Measurements from ENCODE around the gene BCL2L13. TPM values are rescaled to one million over a fixed set of nuclear protein-coding genes. Genes with fewer than 3 reads are reported as not detected.

The BCL2L13 gene
- polyA plus RNA-seq, 1 donor from 2014 or later, result 20.8 TPM

DNA sequence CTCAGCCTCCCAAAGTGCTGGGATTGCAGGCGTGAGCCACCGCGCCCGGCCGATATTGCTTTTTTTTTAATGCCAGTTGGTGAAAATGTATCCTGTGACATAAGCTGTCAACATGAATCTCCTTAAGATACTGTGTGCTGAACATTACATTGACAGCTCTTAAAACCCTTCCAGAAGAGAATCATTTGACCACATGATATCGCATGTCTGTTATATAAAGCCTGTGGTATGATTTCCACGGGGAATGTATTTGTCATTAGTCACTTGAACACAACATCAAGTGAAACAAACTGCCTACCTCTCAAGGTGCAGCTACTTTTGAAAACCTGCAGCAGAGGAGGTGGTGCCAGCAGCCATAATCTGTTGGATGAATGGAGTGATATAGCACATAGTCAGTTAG, 67.0 kb downstream of the BCL2L13 start:
- H3K4me3 ChIP-seq (ENCODE audit: low read length), result no peak overlapping the region

DNA sequence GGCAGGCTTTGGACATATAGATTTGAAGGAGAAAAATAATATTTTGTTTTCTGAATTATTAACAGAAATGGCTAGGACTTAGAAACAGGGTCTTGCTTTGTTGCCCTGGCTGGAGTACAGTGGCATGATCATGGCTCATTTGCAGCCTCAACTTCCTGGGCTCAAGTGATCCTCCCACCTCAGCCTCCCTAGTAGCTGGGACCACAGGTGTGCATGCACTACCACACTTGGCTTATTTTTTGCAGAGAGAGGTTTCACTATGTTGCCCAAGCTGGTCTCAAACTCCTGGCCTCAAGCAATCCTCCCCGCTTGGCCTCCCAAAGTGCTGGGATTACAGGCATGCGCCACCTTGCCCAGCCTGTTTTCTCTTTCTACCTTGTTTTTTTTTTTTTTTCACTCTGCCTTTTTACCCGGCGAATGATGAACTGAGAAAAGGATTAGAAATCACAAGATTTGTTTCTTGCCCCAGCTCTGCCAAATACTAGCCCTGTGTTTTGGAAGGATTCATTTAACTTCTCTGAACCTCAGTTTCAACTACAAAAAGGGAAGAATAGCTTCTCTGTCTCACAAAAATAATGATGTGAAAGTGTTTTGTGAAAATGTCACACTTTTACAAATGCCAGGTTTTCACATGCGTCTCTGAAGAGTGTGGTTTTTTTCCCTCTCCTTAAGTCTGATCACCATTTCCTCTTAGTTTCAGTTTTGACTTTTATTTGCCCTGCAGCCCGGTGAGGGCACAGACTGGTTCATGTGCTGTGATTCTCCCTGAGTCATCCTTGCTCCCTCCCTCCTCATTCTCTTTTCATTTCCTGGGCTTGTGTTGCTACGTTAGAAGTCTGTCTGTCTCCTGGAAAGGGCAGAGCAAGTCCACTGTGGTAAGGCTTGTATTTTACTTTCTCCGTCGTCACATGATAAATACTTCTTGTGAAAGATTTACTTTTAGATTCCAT, 67.7 kb downstream of the BCL2L13 start:
- Histone ChIP-seq H3F3A (ENCODE audit: insufficient read depth, low read length, poor library complexity, severe bottlenecking) (no peaks in the 10 kb centered on the region), H2AFZ (ENCODE audit: low read depth, low read length) (no peak overlapping the region), H3K9me3 (ENCODE audit: low read length) (no peaks in the 10 kb centered on the region), H3K27ac (ENCODE audit: low read length) (no peak overlapping the region), H3K4me3 (ENCODE audit: low read length) (no peak overlapping the region), H3K27me3 (ENCODE audit: insufficient read depth, low read depth, low read length) (no peaks in the 10 kb centered on the region), H3K4me2 (ENCODE audit: low read length) (no peak overlapping the region), H4K20me1 (ENCODE audit: insufficient read depth) (no peaks in the 10 kb centered on the region), H3K36me3 (ENCODE audit: insufficient read depth, low read length) (no peaks in the 10 kb centered on the region), H3K9ac (ENCODE audit: low read length) (no peak overlapping the region), H3K79me2 (replicated peaks; ENCODE audit: insufficient read depth, low read length) (no peaks in the 10 kb centered on the region), H3K9me2 (ENCODE audit: insufficient read depth, low read length) (no peaks in the 10 kb centered on the region)
- TF ChIP-seq MXI1 (conservative IDR thresholded peaks at IDR 0.05; ENCODE audit: poor library complexity, severe bottlenecking), result no peak
- TF ChIP-seq EZH2 (IDR thresholded peaks at IDR 0.05; ENCODE audit: borderline replicate concordance, insufficient read depth, low read length, poor library complexity, severe bottlenecking), result no peak
- no peak for TF ChIP-seq POLR2AphosphoS5 (IDR thresholded peaks at IDR 0.05)
- TF ChIP-seq, protein P1, sequence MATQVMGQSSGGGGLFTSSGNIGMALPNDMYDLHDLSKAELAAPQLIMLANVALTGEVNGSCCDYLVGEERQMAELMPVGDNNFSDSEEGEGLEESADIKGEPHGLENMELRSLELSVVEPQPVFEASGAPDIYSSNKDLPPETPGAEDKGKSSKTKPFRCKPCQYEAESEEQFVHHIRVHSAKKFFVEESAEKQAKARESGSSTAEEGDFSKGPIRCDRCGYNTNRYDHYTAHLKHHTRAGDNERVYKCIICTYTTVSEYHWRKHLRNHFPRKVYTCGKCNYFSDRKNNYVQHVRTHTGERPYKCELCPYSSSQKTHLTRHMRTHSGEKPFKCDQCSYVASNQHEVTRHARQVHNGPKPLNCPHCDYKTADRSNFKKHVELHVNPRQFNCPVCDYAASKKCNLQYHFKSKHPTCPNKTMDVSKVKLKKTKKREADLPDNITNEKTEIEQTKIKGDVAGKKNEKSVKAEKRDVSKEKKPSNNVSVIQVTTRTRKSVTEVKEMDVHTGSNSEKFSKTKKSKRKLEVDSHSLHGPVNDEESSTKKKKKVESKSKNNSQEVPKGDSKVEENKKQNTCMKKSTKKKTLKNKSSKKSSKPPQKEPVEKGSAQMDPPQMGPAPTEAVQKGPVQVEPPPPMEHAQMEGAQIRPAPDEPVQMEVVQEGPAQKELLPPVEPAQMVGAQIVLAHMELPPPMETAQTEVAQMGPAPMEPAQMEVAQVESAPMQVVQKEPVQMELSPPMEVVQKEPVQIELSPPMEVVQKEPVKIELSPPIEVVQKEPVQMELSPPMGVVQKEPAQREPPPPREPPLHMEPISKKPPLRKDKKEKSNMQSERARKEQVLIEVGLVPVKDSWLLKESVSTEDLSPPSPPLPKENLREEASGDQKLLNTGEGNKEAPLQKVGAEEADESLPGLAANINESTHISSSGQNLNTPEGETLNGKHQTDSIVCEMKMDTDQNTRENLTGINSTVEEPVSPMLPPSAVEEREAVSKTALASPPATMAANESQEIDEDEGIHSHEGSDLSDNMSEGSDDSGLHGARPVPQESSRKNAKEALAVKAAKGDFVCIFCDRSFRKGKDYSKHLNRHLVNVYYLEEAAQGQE (IDR thresholded peaks at IDR 0.05; ENCODE audit: borderline replicate concordance), result no peak
- TF ChIP-seq TAF1 (IDR thresholded peaks at IDR 0.05; ENCODE audit: low read depth), result no peak
- no peak for TF ChIP-seq EP300 (conservative IDR thresholded peaks at IDR 0.05; ENCODE audit: poor library complexity, severe bottlenecking)
- TF ChIP-seq, protein P2, sequence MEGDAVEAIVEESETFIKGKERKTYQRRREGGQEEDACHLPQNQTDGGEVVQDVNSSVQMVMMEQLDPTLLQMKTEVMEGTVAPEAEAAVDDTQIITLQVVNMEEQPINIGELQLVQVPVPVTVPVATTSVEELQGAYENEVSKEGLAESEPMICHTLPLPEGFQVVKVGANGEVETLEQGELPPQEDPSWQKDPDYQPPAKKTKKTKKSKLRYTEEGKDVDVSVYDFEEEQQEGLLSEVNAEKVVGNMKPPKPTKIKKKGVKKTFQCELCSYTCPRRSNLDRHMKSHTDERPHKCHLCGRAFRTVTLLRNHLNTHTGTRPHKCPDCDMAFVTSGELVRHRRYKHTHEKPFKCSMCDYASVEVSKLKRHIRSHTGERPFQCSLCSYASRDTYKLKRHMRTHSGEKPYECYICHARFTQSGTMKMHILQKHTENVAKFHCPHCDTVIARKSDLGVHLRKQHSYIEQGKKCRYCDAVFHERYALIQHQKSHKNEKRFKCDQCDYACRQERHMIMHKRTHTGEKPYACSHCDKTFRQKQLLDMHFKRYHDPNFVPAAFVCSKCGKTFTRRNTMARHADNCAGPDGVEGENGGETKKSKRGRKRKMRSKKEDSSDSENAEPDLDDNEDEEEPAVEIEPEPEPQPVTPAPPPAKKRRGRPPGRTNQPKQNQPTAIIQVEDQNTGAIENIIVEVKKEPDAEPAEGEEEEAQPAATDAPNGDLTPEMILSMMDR (IDR thresholded peaks at IDR 0.05; ENCODE audit: poor library complexity, severe bottlenecking), result no peak
- no peak for TF ChIP-seq RAD21 (conservative IDR thresholded peaks at IDR 0.05)
- no peak for TF ChIP-seq SMC3 (conservative IDR thresholded peaks at IDR 0.05; ENCODE audit: poor library complexity)

More for the DNA sequence above, 67.0 kb downstream of the BCL2L13 start:
- Histone ChIP-seq H3K9me2 (ENCODE audit: insufficient read depth, low read length) (no peaks in the 10 kb centered on the region), H4K20me1 (ENCODE audit: insufficient read depth) (no peaks in the 10 kb centered on the region), H3F3A (ENCODE audit: insufficient read depth, low read length, poor library complexity, severe bottlenecking) (no peaks in the 10 kb centered on the region), H3K36me3 (ENCODE audit: insufficient read depth, low read length) (no peaks in the 10 kb centered on the region), H3K9ac (ENCODE audit: low read length) (no peak overlapping the region), H3K79me2 (replicated peaks; ENCODE audit: insufficient read depth, low read length) (no peaks in the 10 kb centered on the region), H3K27me3 (ENCODE audit: insufficient read depth, low read depth, low read length) (no peaks in the 10 kb centered on the region), H2AFZ (ENCODE audit: low read depth, low read length) (no peak overlapping the region), H3K27ac (ENCODE audit: low read length) (no peak overlapping the region), H3K4me2 (ENCODE audit: low read length) (no peak overlapping the region), H3K9me3 (ENCODE audit: low read length) (no peaks in the 10 kb centered on the region)
- TF ChIP-seq, protein P2 (IDR thresholded peaks at IDR 0.05; ENCODE audit: poor library complexity, severe bottlenecking), result no peak
- TF ChIP-seq RAD21 (conservative IDR thresholded peaks at IDR 0.05) (no peak), MXI1 (conservative IDR thresholded peaks at IDR 0.05; ENCODE audit: poor library complexity, severe bottlenecking) (no peak), EP300 (conservative IDR thresholded peaks at IDR 0.05; ENCODE audit: poor library complexity, severe bottlenecking) (peak; percentile 16)
- TF ChIP-seq, protein P1 (IDR thresholded peaks at IDR 0.05; ENCODE audit: borderline replicate concordance), result no peak

All from neural cell (in vitro differentiated cells).